OCI-LY3 (cell line): Measurements from ENCODE around the gene GUF1.

ENCODE experiments used
- CTCF ChIP-seq: fragments of 200-600, 300-600 bp; sonication (generic); IDR thresholded peaks from 2 replicates; pipeline ENCODE4 v1.5.1; 2014; ENCODE audit warnings: antibody characterized with exemption, low read length, low read depth
- EZH2phosphoT487 ChIP-seq: fragments of 200-600 bp; shearing (Covaris generic); IDR thresholded peaks from 2 replicates; pipeline ENCODE4 v1.6.1; 2018; ENCODE audit warnings: antibody characterized with exemption, mixed run types, low read depth

GRCh38 chr4:44700427-44700826, 22.2 kb downstream of the GUF1 start:
- TF ChIP-seq CTCF (no peak), EZH2phosphoT487 (no peak)
